Osteocyte (in vitro differentiated cells): Measurements from ENCODE around the gene GJA3. TPM values are rescaled to one million over a fixed set of nuclear protein-coding genes. Genes with fewer than 3 reads are reported as not detected.

Experiments used
- DNase-seq: peaks from one replicate; pipeline ENCODE4 v3.0.0; 2021; ENCODE audit warnings: mixed read lengths; ENCODE audit not compliant: unreplicated experiment; ENCODE audit errors: extremely low spot score
- H3K27ac Mint-ChIP-seq: one replicate; pipeline ENCODE4 v1.8.0; 2021; ENCODE audit warnings: mild to moderate bottlenecking, mixed read lengths; ENCODE audit not compliant: unreplicated experiment
- H3K27me3 Mint-ChIP-seq: one replicate; pipeline ENCODE4 v1.8.0; 2021; ENCODE audit warnings: mixed read lengths; ENCODE audit not compliant: unreplicated experiment
- H3K36me3 Mint-ChIP-seq: one replicate; pipeline ENCODE4 v1.8.0; 2021; ENCODE audit warnings: mixed read lengths; ENCODE audit not compliant: unreplicated experiment
- H3K4me1 Mint-ChIP-seq: one replicate; pipeline ENCODE4 v1.8.0; 2021; ENCODE audit warnings: mixed read lengths; ENCODE audit not compliant: unreplicated experiment
- H3K4me3 Mint-ChIP-seq: one replicate; pipeline ENCODE4 v1.8.0; 2021; ENCODE audit warnings: mild to moderate bottlenecking, moderate library complexity, mixed read lengths; ENCODE audit not compliant: unreplicated experiment
- H3K9me3 Mint-ChIP-seq: one replicate; pipeline ENCODE4 v1.8.0; 2021; ENCODE audit warnings: mixed read lengths; ENCODE audit not compliant: unreplicated experiment
- CTCF ChIP-seq: fragments of 200-600 bp; sonication (generic); IDR thresholded peaks from 2 replicates; pipeline ENCODE4 v1.5.0; 2021; ENCODE audit warnings: antibody characterized with exemption, mild to moderate bottlenecking, moderate library complexity
- long read RNA-seq: library from polyadenylated mRNA; unstranded; transcript quantifications from one replicate; pipeline ENCODE4 v2.0.0, GENCODE V29; 2021
- total RNA-seq: library from RNA; stranded (reverse); gene quantifications from 2 replicates; pipeline ENCODE4 v1.2.1, GENCODE V29; 2021

The GJA3 gene
- not detected in 2 replicates for total RNA-seq
- long read RNA-seq: 0 reads

GRCh38 chr13:20160306-20161274 lies at the start of gene GJA3:
Gene GJA3 (minus strand): TSS chr13:20161052. CDS start chr13:20143288, 17,764 bp downstream.
- Mint-ChIP-seq H3K9me3 (no peaks in the 10 kb centered on the region), H3K27me3 (peaks cover 58% of the 10 kb centered on the region), H3K36me3 (no peaks in the 10 kb centered on the region), H3K4me1 (peaks cover 14% of the 10 kb centered on the region), H3K27ac (no peak within 1 kb of the TSS), H3K4me3 (peak within 1 kb of the TSS; percentile 76)
- no peak for TF ChIP-seq CTCF
- DNase-seq: no peak

GRCh38 chr13:20209948-20210347 lies 49.1 kb upstream of the GJA3 start:
- Mint-ChIP-seq H3K4me1 (no peaks in the 10 kb centered on the region), H3K9me3 (peaks cover 4% of the 10 kb centered on the region), H3K36me3 (no peaks in the 10 kb centered on the region), H3K27ac (no peak overlapping the region), H3K4me3 (no peak overlapping the region), H3K27me3 (peaks cover 58% of the 10 kb centered on the region)
- DNase-seq: no peak
- no peak for TF ChIP-seq CTCF

GRCh38 chr13:20206698-20207235 lies 45.9 kb upstream of the GJA3 start:
- no peaks in the 10 kb centered on the region for H3K4me1 Mint-ChIP-seq
- no peak overlapping the region for H3K27ac Mint-ChIP-seq
- H3K27me3 Mint-ChIP-seq: peaks cover 58% of the 10 kb centered on the region
- no peak for DNase-seq
- H3K9me3 Mint-ChIP-seq: peaks cover 11% of the 10 kb centered on the region
- no peaks in the 10 kb centered on the region for H3K36me3 Mint-ChIP-seq
- TF ChIP-seq CTCF: no peak
- no peak overlapping the region for H3K4me3 Mint-ChIP-seq

- no peak overlapping the region for H3K27ac Mint-ChIP-seq
- no peak for DNase-seq
- peaks cover 15% of the 10 kb centered on the region for H3K9me3 Mint-ChIP-seq
- no peak for TF ChIP-seq CTCF
- peaks cover 61% of the 10 kb centered on the region for H3K27me3 Mint-ChIP-seq
- no peaks in the 10 kb centered on the region for H3K36me3 Mint-ChIP-seq
- no peak overlapping the region for H3K4me3 Mint-ChIP-seq
- H3K4me1 Mint-ChIP-seq: no peaks in the 10 kb centered on the region
Measured at GRCh38 chr13:20206065-20206697, 45.3 kb upstream of the GJA3 start.

GRCh38 chr13:20198781-20199180 lies 37.9 kb upstream of the GJA3 start:
- Mint-ChIP-seq H3K4me3 (no peak overlapping the region), H3K27ac (no peak overlapping the region), H3K27me3 (peaks cover 85% of the 10 kb centered on the region), H3K9me3 (peaks cover 15% of the 10 kb centered on the region), H3K4me1 (peaks cover under 1% of the 10 kb centered on the region), H3K36me3 (no peaks in the 10 kb centered on the region)
- TF ChIP-seq CTCF: no peak
- no peak for DNase-seq
